Limb (tissue), 2 donors: ENCODE data around the gene LRRC37A2.
"Not testable (repeated sequence)": the region's sequence is repeated elsewhere in the genome, so short reads cannot be mapped to it uniquely, and the experiment has no call there.

Source experiments
- DNase-seq, 2 donors: peaks; one replicate each; pipeline ENCODE4 v3.0.0-alpha.2; 2016; ENCODE audit errors: extremely low spot score in 2 of 2

LRRC37A2 gene

GRCh38 chr17:46512168-46512567, at the start of gene LRRC37A2:
Gene LRRC37A2, plus strand, starts transcription at chr17:46512468. Its CDS starts 245 bp downstream, at chr17:46512713.
- not testable (repeated sequence) for DNase-seq

- not testable (repeated sequence) for DNase-seq
Measured at GRCh38 chr17:46467618-46468017, 44.6 kb upstream of the LRRC37A2 start.

GRCh38 chr17:46474489-46474888, 37.8 kb upstream of the LRRC37A2 start:
- not testable (repeated sequence) for DNase-seq

- DNase-seq, result not testable (repeated sequence)
Measured at GRCh38 chr17:46475583-46475982, 36.7 kb upstream of the LRRC37A2 start.

- DNase-seq, result not testable (repeated sequence)
Measured at GRCh38 chr17:46478823-46479222, 33.4 kb upstream of the LRRC37A2 start.

- not testable (repeated sequence) for DNase-seq
Measured at GRCh38 chr17:46481310-46481709, 31.0 kb upstream of the LRRC37A2 start.

GRCh38 chr17:46492021-46492420, 20.2 kb upstream of the LRRC37A2 start:
- not testable (repeated sequence) for DNase-seq

- DNase-seq, result not testable (repeated sequence)
Measured at GRCh38 chr17:46499437-46500139, 12.7 kb upstream of the LRRC37A2 start.

- DNase-seq, result not testable (repeated sequence)
Measured at GRCh38 chr17:46505896-46506295, 6.4 kb upstream of the LRRC37A2 start.

- not testable (repeated sequence) for DNase-seq
Measured at GRCh38 chr17:46534716-46535115, 22.4 kb downstream of the LRRC37A2 start.

- not testable (repeated sequence) for DNase-seq
Measured at GRCh38 chr17:46548607-46549006, 36.3 kb downstream of the LRRC37A2 start.

- DNase-seq, result not testable (repeated sequence)
Measured at GRCh38 chr17:46559155-46559554, 46.9 kb downstream of the LRRC37A2 start.

- not testable (repeated sequence) for DNase-seq
Measured at GRCh38 chr17:46560048-46560447, 47.8 kb downstream of the LRRC37A2 start.

GRCh38 chr17:46566284-46566683, 54.0 kb downstream of the LRRC37A2 start:
- DNase-seq, result not testable (repeated sequence)

- not testable (repeated sequence) for DNase-seq
Measured at GRCh38 chr17:46566980-46567379, 54.7 kb downstream of the LRRC37A2 start.

GRCh38 chr17:46571796-46572195, 59.5 kb downstream of the LRRC37A2 start:
- not testable (repeated sequence) for DNase-seq

GRCh38 chr17:46579083-46580075, 67.1 kb downstream of the LRRC37A2 start, which contains the start of gene ARL17A:
Gene ARL17A, minus strand, starts transcription at chr17:46579691. Its CDS starts 3,369 bp downstream, at chr17:46576322.
- DNase-seq, result not testable (repeated sequence)

GRCh38 chr17:46580082-46580481, 67.8 kb downstream of the LRRC37A2 start:
- not testable (repeated sequence) for DNase-seq

- not testable (repeated sequence) for DNase-seq
Measured at GRCh38 chr17:46585444-46585843, 73.2 kb downstream of the LRRC37A2 start.

GRCh38 chr17:46590157-46591146, 78.2 kb downstream of the LRRC37A2 start, which contains the start of gene NSF:
Gene NSF, plus strand, starts transcription at chr17:46590669. Its CDS starts 107 bp downstream, at chr17:46590776.
- DNase-seq, result not testable (repeated sequence)
